CD4-positive, alpha-beta memory T cell (primary cell): Measurements from ENCODE around the gene RERGL. TPM values are rescaled to one million over a fixed set of nuclear protein-coding genes. Genes with fewer than 3 reads are reported as not detected.

Experiments used
- CTCF ChIA-PET: fragments of 350-600 bp; sonication (Branson Sonifier 250); formaldehyde crosslinking; loops from one replicate; lab custom pipeline; 2021; ENCODE audit warnings: inconsistent platforms; ENCODE audit not compliant: partially characterized antibody; lab: Charles Lee
- POLR2A ChIA-PET: fragments of 350-600 bp; sonication (Branson Sonifier 250); formaldehyde crosslinking; loops from one replicate; lab custom pipeline; 2021; ENCODE audit not compliant: partially characterized antibody; lab: Charles Lee
- DNase-seq, 5 donors: peaks; one replicate each; pipeline versions ENCODE4 v3.0.0 to v3.0.0-alpha.2; 2020 to 2022; ENCODE audit warnings: mixed read lengths in 1 of 5
- H3K27ac ChIP-seq: one replicate; pipeline ENCODE4 v1.7.0; 2013; ENCODE audit warnings: low read depth, low read length
- H3K27me3 ChIP-seq: 2 replicates; pipeline ENCODE4 v1.7.0; 2013; ENCODE audit warnings: mild to moderate bottlenecking, low read length, moderate library complexity; ENCODE audit not compliant: insufficient read depth
- H3K36me3 ChIP-seq: 2 replicates; pipeline ENCODE4 v1.7.0; 2013; ENCODE audit warnings: mild to moderate bottlenecking, low read length, moderate library complexity; ENCODE audit not compliant: insufficient read depth
- H3K4me1 ChIP-seq: 2 replicates; pipeline ENCODE4 v1.7.0; 2013; ENCODE audit warnings: mild to moderate bottlenecking, low read length, moderate library complexity; ENCODE audit not compliant: insufficient read depth
- H3K4me3 ChIP-seq, 2 donors: one replicate each; pipeline ENCODE4 v1.7.0; 2013; ENCODE audit warnings: low read length in 2 of 2, mild to moderate bottlenecking in 1 of 2
- H3K9me3 ChIP-seq, 2 donors: one replicate each; pipeline ENCODE4 v1.7.0; 2013; ENCODE audit warnings: low read length in 2 of 2, control low read depth in 1 of 2; ENCODE audit not compliant: control insufficient read depth in 1 of 2
- H3K27ac Mint-ChIP-seq, 7 donors: one replicate each; pipeline ENCODE4 v1.8.0; 2020 to 2021; ENCODE audit warnings: mixed read lengths in 7 of 7, mild to moderate bottlenecking in 6 of 7, inconsistent platforms in 3 of 7, moderate library complexity in 3 of 7
- H3K27me3 Mint-ChIP-seq, 2 donors: one replicate each; pipeline ENCODE4 v1.8.0; 2020 to 2021; ENCODE audit warnings: mixed read lengths in 2 of 2
- H3K36me3 Mint-ChIP-seq, 2 donors: one replicate each; pipeline ENCODE4 v1.8.0; 2020 to 2021; ENCODE audit warnings: mixed read lengths in 2 of 2, inconsistent platforms in 1 of 2, mild to moderate bottlenecking in 1 of 2
- H3K4me1 Mint-ChIP-seq, 4 donors: one replicate each; pipeline ENCODE4 v1.8.0; 2020 to 2021; ENCODE audit warnings: mixed read lengths in 4 of 4, mild to moderate bottlenecking in 1 of 4
- H3K4me3 Mint-ChIP-seq, 8 donors: one replicate each; pipeline ENCODE4 v1.8.0; 2020 to 2021; ENCODE audit warnings: mixed read lengths in 8 of 8, mild to moderate bottlenecking in 7 of 8, moderate library complexity in 6 of 8, inconsistent platforms in 3 of 8
- H3K9me3 Mint-ChIP-seq, 8 donors: one replicate each; pipeline ENCODE4 v1.8.0; 2020 to 2021; ENCODE audit warnings: mixed read lengths in 8 of 8, mild to moderate bottlenecking in 5 of 8, inconsistent platforms in 3 of 8, moderate library complexity in 1 of 8
- intact Hi-C: fragments of 100-400 bp; cut with micrococcal nuclease; formaldehyde crosslinking; loops from one replicate; pipeline ENCODE4 v1.15.1; 2023
- polyA plus RNA-seq, 2 donors: library from polyadenylated mRNA; unstranded; fragments of 300-500 nt; fragmentation: Illumina TruSeq; gene quantifications; one replicate each; pipeline ENCODE4 v1.2.3, GENCODE V29; 2021
- total RNA-seq, 2 experiments: library from RNA; stranded (reverse); gene quantifications; one replicate each; pipeline ENCODE4 v1.2.3, GENCODE V29; 2021

RERGL gene
- total and polyA plus RNA-seq, 4 experiments from 2014 or later = not detected

- Mint-ChIP-seq H3K36me3 (no peaks in the 10 kb centered on the region), H3K4me1 (no peaks in the 10 kb centered on the region), H3K9me3 (peaks cover 0 to 3% (median 0%) of the 10 kb centered on the region in 8 donors), H3K4me3 (no peak overlapping the region), H3K27ac (no peak overlapping the region), H3K27me3 (no peaks in the 10 kb centered on the region)
- POLR2A ChIA-PET = no interaction called here
- no peaks in the 10 kb centered on the region for H3K9me3 ChIP-seq
- no peaks in the 10 kb centered on the region for H3K4me1 ChIP-seq
- no peak overlapping the region for H3K4me3 ChIP-seq
- H3K27ac ChIP-seq = no peak overlapping the region
- DNase-seq = no peak
- CTCF ChIA-PET = no interaction called here
- no peaks in the 10 kb centered on the region for H3K36me3 ChIP-seq
- H3K27me3 ChIP-seq = no peaks in the 10 kb centered on the region
- intact Hi-C loops = no loop called here
These were observed 13.6 kb upstream of the RERGL start for GRCh38 chr12:18103624-18104023.

- Histone ChIP-seq H3K36me3 (no peaks in the 10 kb centered on the region), H3K27me3 (no peaks in the 10 kb centered on the region), H3K9me3 (no peaks in the 10 kb centered on the region), H3K4me3 (no peak overlapping the region), H3K27ac (no peak overlapping the region), H3K4me1 (no peaks in the 10 kb centered on the region)
- H3K4me1 Mint-ChIP-seq = no peaks in the 10 kb centered on the region
- H3K4me3 Mint-ChIP-seq = no peak overlapping the region
- no peak overlapping the region for H3K27ac Mint-ChIP-seq
- H3K27me3 Mint-ChIP-seq = no peaks in the 10 kb centered on the region
- POLR2A ChIA-PET = no interaction called here
- intact Hi-C loops = no loop called here
- H3K9me3 Mint-ChIP-seq = peaks cover 0 to 3% (median 0%) of the 10 kb centered on the region in 8 donors
- CTCF ChIA-PET = no interaction called here
- no peak for DNase-seq
- H3K36me3 Mint-ChIP-seq = no peaks in the 10 kb centered on the region
These were observed 11.1 kb upstream of the RERGL start for GRCh38 chr12:18101043-18101442.

GRCh38 chr12:18084080-18084479, 5.9 kb downstream of the RERGL start:
- H3K9me3 ChIP-seq = no peaks in the 10 kb centered on the region
- no peak for DNase-seq
- Mint-ChIP-seq H3K4me1 (no peaks in the 10 kb centered on the region), H3K27ac (no peak overlapping the region), H3K27me3 (no peaks in the 10 kb centered on the region), H3K36me3 (no peaks in the 10 kb centered on the region), H3K9me3 (peaks cover 0 to 8% (median 3%) of the 10 kb centered on the region in 8 donors), H3K4me3 (no peak overlapping the region)
- ChIA-PET CTCF (no interaction called here), POLR2A (no interaction called here)
- H3K36me3 ChIP-seq = no peaks in the 10 kb centered on the region
- H3K4me3 ChIP-seq = no peak overlapping the region
- intact Hi-C loops = no loop called here
- no peak overlapping the region for H3K27ac ChIP-seq
- no peaks in the 10 kb centered on the region for H3K4me1 ChIP-seq
- no peaks in the 10 kb centered on the region for H3K27me3 ChIP-seq

- CTCF ChIA-PET = no interaction called here
- no peak overlapping the region for H3K27ac ChIP-seq
- Mint-ChIP-seq H3K4me1 (no peaks in the 10 kb centered on the region), H3K36me3 (no peaks in the 10 kb centered on the region), H3K27me3 (no peaks in the 10 kb centered on the region), H3K27ac (no peak overlapping the region), H3K4me3 (no peak overlapping the region), H3K9me3 (peaks cover 0 to 6% (median 3%) of the 10 kb centered on the region in 8 donors)
- POLR2A ChIA-PET = no interaction called here
- no peak overlapping the region for H3K4me3 ChIP-seq
- intact Hi-C loops = no loop called here
- no peaks in the 10 kb centered on the region for H3K4me1 ChIP-seq
- H3K36me3 ChIP-seq = no peaks in the 10 kb centered on the region
- no peaks in the 10 kb centered on the region for H3K9me3 ChIP-seq
- no peaks in the 10 kb centered on the region for H3K27me3 ChIP-seq
- DNase-seq = no peak
These were observed 10.3 kb downstream of the RERGL start for GRCh38 chr12:18079541-18080246.

- Mint-ChIP-seq H3K9me3 (peaks cover 0 to 4% (median 0%) of the 10 kb centered on the region in 8 donors), H3K36me3 (no peaks in the 10 kb centered on the region), H3K27ac (no peak overlapping the region), H3K4me1 (no peaks in the 10 kb centered on the region), H3K4me3 (no peak overlapping the region), H3K27me3 (no peaks in the 10 kb centered on the region)
- ChIA-PET POLR2A (no interaction called here), CTCF (no interaction called here)
- Histone ChIP-seq H3K36me3 (no peaks in the 10 kb centered on the region), H3K27ac (no peak overlapping the region), H3K9me3 (no peaks in the 10 kb centered on the region), H3K27me3 (no peaks in the 10 kb centered on the region), H3K4me3 (no peak overlapping the region), H3K4me1 (no peaks in the 10 kb centered on the region)
- intact Hi-C loops = no loop called here
- no peak for DNase-seq
These were observed 16.0 kb downstream of the RERGL start for GRCh38 chr12:18074001-18074400.

- intact Hi-C loops = no loop called here
- H3K9me3 Mint-ChIP-seq = peaks cover 0 to 4% (median 0%) of the 10 kb centered on the region in 8 donors
- H3K27me3 ChIP-seq = no peaks in the 10 kb centered on the region
- H3K9me3 ChIP-seq = no peaks in the 10 kb centered on the region
- H3K4me3 Mint-ChIP-seq = no peak overlapping the region
- H3K36me3 Mint-ChIP-seq = no peaks in the 10 kb centered on the region
- no peak for DNase-seq
- H3K36me3 ChIP-seq = no peaks in the 10 kb centered on the region
- H3K4me1 Mint-ChIP-seq = no peaks in the 10 kb centered on the region
- no peaks in the 10 kb centered on the region for H3K4me1 ChIP-seq
- H3K27ac Mint-ChIP-seq = no peak overlapping the region
- CTCF ChIA-PET = no interaction called here
- no peak overlapping the region for H3K4me3 ChIP-seq
- POLR2A ChIA-PET = no interaction called here
- no peak overlapping the region for H3K27ac ChIP-seq
- H3K27me3 Mint-ChIP-seq = no peaks in the 10 kb centered on the region
These were observed 17.3 kb downstream of the RERGL start for GRCh38 chr12:18072723-18073122.

- no peaks in the 10 kb centered on the region for H3K4me1 ChIP-seq
- no peak overlapping the region for H3K4me3 Mint-ChIP-seq
- H3K27ac ChIP-seq = no peak overlapping the region
- H3K9me3 ChIP-seq = no peaks in the 10 kb centered on the region
- ChIA-PET POLR2A (no interaction called here), CTCF (no interaction called here)
- DNase-seq = no peak
- no peaks in the 10 kb centered on the region for H3K27me3 Mint-ChIP-seq
- peaks cover 0 to 10% (median under 1%) of the 10 kb centered on the region in 8 donors for H3K9me3 Mint-ChIP-seq
- no peak overlapping the region for H3K4me3 ChIP-seq
- H3K36me3 Mint-ChIP-seq = no peaks in the 10 kb centered on the region
- H3K4me1 Mint-ChIP-seq = no peaks in the 10 kb centered on the region
- no peaks in the 10 kb centered on the region for H3K36me3 ChIP-seq
- no peak overlapping the region for H3K27ac Mint-ChIP-seq
- intact Hi-C loops = no loop called here
- no peaks in the 10 kb centered on the region for H3K27me3 ChIP-seq
These were observed 18.7 kb downstream of the RERGL start for GRCh38 chr12:18071336-18071735.
